ENCODE results near the gene CDX1.

CDX1 gene

DNA sequence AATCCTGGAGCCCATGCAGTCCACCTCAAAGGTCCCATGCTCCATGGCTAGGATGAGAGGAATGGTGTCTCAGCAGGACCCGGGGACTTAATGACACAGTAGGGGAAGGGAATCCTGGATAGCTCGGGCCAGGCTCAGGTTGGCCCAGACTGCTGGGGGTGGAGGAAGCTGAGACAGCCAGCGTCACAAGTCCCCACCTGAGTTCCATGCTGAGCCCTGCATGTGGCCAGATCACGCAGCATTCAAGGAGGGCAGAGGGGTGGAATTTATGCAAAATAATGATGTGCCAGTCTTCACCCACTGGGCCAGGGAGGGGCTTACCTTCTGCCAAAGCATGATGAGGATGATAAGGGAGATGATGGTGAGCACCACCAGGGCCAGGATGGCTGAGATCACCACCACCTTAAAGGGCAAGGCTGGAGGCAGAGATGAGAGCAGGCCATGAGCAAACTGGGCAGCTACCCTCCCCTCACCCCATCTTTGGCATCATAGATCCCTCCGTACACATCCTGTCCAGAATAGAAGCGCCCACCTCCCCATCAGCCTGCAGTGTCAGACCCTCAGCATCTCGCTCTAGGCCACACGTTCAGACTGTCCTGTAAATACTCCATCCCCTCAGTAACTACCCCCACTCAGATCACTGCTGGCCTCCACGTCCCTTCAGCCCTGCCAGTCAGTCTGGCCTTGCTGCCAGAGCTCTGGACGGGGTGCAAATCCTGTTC is 40.2 kb upstream of the CDX1 start:
- Mint-ChIP-seq H3K4me3 (no peak overlapping the region), H3K9me3 (no peaks in the 10 kb centered on the region), H3K4me1 (peaks cover 13% of the 10 kb centered on the region), H3K27me3 (no peaks in the 10 kb centered on the region), H3K27ac (no peak overlapping the region)
- ATAC-seq: no peak
- no peak for DNase-seq

DNA sequence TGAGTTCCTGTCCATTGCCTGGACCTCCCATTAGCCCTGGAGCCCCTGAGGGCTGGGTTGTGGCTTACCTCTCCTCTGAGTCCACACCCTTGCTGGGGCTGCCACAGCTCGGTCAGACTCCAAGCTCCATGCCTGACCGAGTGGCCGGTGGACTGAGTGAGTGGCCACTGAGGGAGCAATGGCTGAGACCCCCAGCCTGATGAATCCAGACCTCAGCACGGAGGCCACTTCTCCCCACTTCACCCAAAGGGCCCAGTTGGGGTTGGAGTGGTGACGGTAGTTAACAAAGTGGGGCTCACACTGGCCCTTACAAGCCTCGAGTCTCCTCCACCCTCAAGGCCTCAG is 39.7 kb upstream of the CDX1 start:
- ATAC-seq: no peak
- H3K4me1 Mint-ChIP-seq: peaks cover 11% of the 10 kb centered on the region

DNA sequence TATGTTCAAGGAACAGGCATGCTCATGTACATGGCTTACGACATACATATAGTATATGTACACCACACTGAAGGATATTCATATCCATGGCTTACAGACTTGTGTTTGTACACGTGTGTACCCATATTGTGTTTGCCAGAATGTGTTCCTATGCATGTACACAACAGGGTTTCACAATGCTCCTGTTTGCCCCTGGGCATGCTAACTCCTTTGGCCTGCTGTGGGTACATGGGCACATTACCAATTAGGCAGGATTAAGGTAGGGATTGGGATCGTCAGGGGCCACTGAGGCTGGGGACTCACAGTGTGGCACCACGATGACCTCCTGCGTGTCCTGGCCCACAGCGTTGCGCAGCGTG is 37.1 kb upstream of the CDX1 start:
- DNase-seq: no peak
- Mint-ChIP-seq H3K4me3 (no peak overlapping the region), H3K27ac (no peak overlapping the region), H3K27me3 (no peaks in the 10 kb centered on the region), H3K9me3 (no peaks in the 10 kb centered on the region), H3K4me1 (peaks cover 7% of the 10 kb centered on the region)
- ATAC-seq: no peak

More for the DNA sequence above, 39.7 kb upstream of the CDX1 start:
- DNase-seq: no peak
- Mint-ChIP-seq H3K9me3 (no peaks in the 10 kb centered on the region), H3K4me3 (no peak overlapping the region), H3K27ac (no peak overlapping the region), H3K27me3 (no peaks in the 10 kb centered on the region)

DNA sequence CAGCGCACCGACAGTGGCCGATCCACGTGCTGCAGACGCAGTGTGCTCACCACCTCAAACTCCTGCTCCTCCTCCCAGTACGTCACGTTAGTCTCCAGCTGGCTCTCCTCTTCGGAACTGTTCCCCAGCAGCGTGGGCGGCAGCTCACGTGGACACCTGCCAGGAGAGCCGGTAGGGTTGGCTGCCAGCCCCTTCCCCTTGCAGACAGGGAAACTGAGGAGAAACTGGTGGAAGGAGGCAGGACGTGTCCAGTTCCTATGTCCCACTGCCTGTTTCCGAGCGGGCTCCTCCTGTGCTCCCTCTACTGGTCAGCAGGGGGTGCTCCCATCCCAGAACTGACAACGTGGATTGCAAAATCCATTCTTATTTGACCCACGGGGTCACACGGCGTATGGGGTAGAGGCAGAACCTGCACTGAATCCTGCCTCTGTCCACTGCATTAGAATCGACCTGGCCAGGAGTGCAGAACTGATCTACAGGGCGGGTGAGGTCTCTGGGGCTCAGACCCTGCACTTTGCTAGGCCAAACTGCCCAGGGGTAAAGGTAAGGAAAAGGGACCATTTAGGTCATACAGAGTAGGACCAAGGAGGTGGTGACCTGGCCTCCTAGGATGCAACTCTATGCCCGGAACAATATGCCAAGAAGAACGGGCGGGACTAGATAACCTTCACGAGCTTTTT is 36.6 kb upstream of the CDX1 start:
- peak; percentile 52 to 58 for DNase-seq
- Mint-ChIP-seq H3K27me3 (no peaks in the 10 kb centered on the region), H3K4me3 (no peak overlapping the region), H3K27ac (no peak overlapping the region), H3K4me1 (peaks cover 7% of the 10 kb centered on the region), H3K9me3 (no peaks in the 10 kb centered on the region)
- peak; percentile 71 for ATAC-seq

DNA sequence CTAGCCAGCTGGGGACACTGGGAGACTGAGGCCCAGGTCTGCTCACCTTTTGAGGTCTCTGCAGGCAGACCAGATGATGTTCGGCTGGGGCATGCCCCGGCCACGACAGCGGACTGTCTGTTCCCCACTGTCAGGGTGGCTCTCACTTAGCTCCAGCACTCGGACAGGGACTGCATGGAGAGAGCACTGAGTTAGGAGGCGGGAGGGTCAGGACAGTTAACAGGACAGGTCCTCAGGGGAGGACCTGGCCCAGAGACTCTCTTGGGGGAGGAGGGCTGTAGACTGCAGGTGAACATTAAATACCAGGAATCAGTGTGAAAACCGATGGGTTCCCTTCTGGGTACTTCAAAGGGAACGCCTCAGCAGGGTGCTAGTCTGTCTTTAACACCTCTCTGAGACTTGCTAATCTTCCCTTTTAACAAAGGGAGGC is 36.1 kb upstream of the CDX1 start:
- Mint-ChIP-seq H3K4me3 (no peak overlapping the region), H3K4me1 (peaks cover 7% of the 10 kb centered on the region), H3K27me3 (no peaks in the 10 kb centered on the region), H3K9me3 (no peaks in the 10 kb centered on the region), H3K27ac (no peak overlapping the region)
- ATAC-seq (no peak), DNase-seq (no peak)

DNA sequence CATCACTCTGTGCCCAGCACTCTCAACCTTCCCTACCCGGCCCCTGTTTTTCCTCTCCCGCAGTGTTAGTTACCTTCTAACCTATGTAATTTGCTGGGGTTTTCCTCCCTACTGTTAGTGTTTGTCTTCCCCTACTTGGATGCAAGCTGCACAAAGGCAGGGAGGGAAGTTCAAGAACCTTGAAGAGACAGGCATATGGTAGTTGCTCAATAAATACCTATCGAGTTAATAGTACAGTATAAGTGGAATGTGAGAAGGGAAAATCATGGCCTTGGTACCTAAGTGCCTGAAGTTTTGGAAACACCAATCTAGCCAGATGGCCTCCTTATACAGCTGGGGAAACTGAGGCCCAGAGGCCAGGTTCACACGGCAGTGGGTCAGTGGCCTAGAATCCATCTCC is 35.1 kb upstream of the CDX1 start:
- no peak for ATAC-seq
- DNase-seq: no peak
- Mint-ChIP-seq H3K27ac (no peak overlapping the region), H3K27me3 (no peaks in the 10 kb centered on the region), H3K9me3 (no peaks in the 10 kb centered on the region), H3K4me1 (peaks cover 7% of the 10 kb centered on the region), H3K4me3 (no peak overlapping the region)

DNA sequence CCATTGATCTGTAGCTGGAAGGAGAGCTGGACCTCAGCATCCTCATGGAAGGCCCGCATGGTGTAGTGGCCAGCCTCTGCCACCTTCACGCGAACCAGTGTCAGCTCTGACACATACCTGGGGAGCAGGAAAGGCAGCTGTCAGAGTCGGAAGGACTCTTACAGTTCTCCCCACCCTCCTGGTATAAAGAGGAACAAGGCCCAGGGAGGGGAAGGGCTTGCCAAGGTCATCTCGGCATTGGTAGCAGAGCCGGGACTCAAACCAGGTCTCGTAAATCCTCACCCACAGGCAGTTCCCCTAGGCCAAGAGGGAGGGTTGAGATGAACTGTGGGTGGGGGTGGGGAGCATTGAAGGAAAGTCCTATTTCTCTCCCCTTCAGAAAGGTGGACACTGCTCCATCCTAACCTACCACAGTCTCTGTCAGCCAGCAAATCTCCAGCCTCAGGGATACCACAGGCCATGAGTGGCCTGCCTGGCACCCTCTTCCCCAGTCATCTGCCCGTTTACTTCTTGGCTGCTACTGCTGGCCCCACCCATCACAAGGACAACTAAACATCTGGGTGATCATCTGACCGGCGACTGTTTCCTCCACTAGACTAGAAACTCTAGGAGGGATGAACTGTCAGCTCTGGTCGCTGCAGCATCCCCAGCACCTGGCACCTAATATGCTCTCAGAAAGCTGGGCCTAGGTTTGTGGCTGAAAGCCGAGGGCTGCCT is 34.4 kb upstream of the CDX1 start:
- ATAC-seq (peak; percentile 7), DNase-seq (no peak)
- no peaks in the 10 kb centered on the region for H3K27me3 Mint-ChIP-seq
- H3K4me3 Mint-ChIP-seq: no peak overlapping the region
- H3K9me3 Mint-ChIP-seq: no peaks in the 10 kb centered on the region
- H3K4me1 Mint-ChIP-seq: peaks cover 7% of the 10 kb centered on the region
- H3K27ac Mint-ChIP-seq: no peak overlapping the region

DNA sequence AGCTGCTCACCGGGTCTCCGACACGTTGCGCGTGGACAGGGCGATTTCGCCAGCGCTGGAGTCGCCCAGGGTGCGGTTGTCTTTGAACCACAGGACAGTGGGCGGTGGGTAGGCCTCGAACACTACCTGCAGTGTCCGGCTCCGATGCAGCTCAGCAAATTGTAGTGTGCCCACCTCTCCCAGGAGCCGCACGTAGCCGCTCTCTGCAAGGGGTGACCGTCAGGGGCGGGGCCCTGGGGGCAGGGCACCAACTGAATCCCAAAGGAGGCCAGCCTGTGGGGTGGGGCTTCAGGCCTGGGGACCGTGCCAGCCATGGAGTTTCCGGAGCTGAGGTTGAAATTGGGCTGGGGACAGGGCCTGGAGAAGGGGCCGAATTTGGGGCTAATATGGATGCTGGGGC is 33.8 kb upstream of the CDX1 start:
- H3K4me1 Mint-ChIP-seq: peaks cover 7% of the 10 kb centered on the region
- no peaks in the 10 kb centered on the region for H3K9me3 Mint-ChIP-seq
- H3K27me3 Mint-ChIP-seq: no peaks in the 10 kb centered on the region
- H3K4me3 Mint-ChIP-seq: no peak overlapping the region
- no peak for DNase-seq
- ATAC-seq: no peak
- H3K27ac Mint-ChIP-seq: no peak overlapping the region

DNA sequence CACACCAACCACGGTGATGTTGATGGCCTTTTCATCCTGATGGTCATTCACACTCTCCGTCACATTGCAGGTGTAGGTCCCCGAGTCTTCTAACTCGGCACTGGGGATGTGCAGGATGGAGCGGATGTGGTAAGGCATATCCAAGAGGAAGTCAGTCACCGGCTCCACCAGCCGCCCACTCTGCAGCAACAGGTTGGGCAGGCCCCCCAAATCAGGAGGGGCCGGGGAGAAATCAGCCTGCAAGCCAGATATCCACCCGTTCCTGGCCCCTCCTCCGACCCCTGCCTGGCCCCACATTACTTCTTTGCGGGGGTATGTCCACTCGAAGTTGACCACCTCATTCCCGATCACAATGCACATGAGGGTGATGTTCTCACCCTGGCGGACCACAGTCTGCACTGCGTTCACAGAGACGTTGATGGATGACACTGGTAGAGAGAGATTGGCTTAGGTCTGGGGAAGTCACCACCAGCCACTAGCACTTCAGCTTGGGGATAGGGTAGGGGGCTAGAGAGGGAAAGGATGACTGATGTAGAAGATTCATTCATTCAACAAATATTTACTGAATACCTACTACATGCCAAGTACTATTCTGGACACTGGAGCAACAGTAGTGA is 32.9 kb upstream of the CDX1 start:
- Mint-ChIP-seq H3K27me3 (no peaks in the 10 kb centered on the region), H3K4me1 (peaks cover 7% of the 10 kb centered on the region), H3K4me3 (no peak overlapping the region), H3K27ac (no peak overlapping the region), H3K9me3 (no peaks in the 10 kb centered on the region)
- DNase-seq (no peak), ATAC-seq (no peak)

DNA sequence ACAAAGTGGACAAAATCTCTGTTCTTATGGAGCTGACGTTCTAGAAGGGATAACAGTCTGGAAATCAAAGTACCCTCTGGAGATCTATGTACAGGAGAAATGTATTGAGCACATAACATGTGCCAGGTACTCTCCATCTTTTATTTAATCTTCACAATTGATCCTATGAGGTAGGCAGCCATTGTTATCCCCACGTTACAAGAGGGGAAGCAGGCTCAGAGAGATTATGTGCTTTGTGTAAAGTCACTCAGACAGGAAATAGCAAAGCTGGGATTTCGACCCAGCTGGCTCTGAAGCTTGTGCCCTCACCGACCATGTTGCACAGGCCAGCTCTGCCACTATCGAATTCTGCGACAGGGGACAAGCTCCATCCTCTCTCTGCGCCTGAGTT is 32.4 kb upstream of the CDX1 start:
- no peaks in the 10 kb centered on the region for H3K9me3 Mint-ChIP-seq

DNA sequence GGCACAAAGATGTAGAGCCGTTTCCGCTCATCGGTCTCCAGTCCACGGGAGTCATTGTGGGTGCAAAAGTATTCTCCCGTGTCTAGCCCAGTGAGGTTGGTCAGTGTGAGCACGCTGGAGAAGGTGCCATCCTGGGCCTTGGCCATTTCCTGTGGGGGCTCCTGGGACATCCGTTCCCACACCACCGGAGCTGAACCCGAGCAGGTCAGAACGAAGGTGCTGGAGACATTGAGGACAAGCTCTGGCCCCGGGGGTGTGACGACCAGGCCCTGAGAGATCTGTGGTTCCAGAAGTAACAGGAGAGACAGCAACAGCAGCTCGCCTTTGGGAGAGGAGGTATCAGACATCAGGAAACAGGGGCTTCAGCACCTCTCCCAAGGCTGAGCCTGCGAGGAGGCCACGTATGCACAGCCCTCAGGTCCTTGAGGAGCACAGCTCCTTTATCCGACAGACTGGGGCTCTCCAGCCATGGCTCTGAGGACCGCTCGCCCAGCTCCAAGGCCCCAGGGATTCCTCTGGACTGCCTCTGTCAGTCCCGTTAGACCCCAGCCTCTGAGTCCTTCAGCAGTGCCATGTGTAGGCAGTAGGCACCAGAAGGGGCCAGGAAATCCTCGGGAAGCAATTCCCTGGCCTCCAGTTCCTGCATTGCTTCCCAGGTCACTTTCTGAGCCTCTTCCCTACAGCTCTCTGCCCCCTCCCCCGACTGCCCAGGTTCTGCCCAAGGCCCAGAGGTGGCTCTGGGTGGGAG is 30.8 kb upstream of the CDX1 start:
- H3K4me1 Mint-ChIP-seq: no peaks in the 10 kb centered on the region
- ATAC-seq (no peak), DNase-seq (no peak)
- H3K27ac Mint-ChIP-seq: no peak overlapping the region
- no peaks in the 10 kb centered on the region for H3K9me3 Mint-ChIP-seq
- H3K27me3 Mint-ChIP-seq: no peaks in the 10 kb centered on the region
- H3K4me3 Mint-ChIP-seq: no peak overlapping the region

More for the DNA sequence above, 32.4 kb upstream of the CDX1 start:
- no peak for ATAC-seq
- Mint-ChIP-seq H3K4me1 (peaks cover 7% of the 10 kb centered on the region), H3K27me3 (no peaks in the 10 kb centered on the region), H3K4me3 (no peak overlapping the region), H3K27ac (no peak overlapping the region)
- DNase-seq: no peak

DNA sequence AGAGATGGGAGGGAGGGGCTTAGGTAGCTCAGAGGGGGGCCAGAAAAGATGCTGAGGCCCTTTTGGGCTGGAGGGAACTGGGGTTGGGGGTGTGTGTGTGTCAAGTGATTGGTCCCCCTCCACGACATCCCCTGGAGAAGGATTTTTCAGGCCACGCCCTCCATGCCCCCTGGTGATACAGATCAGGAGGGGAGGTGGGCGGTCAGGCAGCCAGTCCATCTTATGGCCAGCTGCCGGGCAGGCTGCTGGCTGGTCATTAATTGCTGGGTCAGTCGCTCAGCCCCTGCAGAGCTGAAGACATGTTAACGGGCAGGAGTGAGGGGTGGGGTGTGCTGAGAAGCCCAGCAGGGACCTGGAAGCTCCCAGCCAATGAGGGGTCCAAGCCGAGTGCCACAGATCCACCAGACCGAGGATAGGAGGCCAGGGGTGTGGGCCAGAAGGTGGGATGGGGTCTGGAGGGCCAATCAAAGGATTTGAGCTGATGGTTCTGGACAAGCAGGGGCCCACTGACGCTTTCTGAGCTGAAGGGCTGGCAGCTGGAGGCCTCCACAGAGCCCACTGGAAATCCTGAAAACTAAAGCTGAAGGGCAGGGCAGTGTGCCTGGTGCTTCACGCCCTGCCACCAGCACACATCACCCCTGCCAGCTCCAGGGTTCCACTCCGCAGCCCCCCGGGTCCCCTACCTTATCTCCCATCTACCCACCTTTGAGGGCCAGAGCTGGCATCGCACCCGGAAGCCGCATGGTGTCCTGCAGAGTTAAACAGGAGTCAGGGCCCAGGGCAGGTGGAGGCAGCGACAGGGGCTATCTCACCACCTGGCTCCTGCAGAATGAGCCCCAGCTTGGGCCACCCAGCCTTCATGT is 30.0 kb upstream of the CDX1 start:
- DNase-seq (no peak), ATAC-seq (no peak)
- Mint-ChIP-seq H3K27me3 (no peaks in the 10 kb centered on the region), H3K4me3 (no peak overlapping the region), H3K4me1 (no peaks in the 10 kb centered on the region), H3K27ac (no peak overlapping the region), H3K9me3 (no peaks in the 10 kb centered on the region)

DNA sequence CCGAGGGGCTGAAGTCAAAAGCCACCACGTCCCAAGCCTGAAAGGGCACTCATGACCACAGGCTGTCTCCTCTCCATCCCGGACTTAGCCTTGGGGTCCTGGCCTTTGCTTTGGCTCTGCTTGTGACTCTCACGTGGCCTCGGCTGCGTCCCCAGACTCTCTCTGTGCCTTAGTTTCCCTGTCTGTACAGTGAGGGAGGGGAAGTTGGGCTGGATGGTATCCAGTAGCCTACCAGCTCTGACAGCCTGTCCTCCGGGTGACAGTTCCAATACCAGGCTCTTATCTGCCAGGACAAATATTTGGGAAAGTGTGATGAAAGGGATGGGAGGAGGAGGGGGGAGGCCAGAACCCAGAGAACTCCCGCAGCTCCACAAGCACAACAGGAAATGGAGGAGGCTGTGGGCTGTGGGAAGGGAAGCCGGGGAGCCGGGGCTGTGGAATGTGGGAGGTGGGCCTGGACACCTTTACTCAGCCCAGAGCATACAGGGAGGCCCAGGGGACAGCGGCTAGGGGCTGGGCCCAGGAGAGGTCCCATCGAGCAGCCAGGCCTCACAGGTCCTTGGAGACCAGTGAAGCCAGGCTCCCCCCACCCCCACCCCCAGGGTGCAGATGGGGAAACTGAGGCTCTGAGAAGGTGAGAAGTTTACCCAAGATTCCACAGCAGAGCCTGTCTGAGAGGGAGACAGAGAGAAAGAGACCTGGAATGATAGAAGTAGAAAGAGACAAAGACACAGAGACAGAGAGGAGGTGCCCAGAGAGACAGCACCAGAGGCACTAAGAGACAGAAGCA is 29.2 kb upstream of the CDX1 start:
- Mint-ChIP-seq H3K27ac (no peak overlapping the region), H3K4me1 (no peaks in the 10 kb centered on the region), H3K9me3 (no peaks in the 10 kb centered on the region), H3K27me3 (no peaks in the 10 kb centered on the region), H3K4me3 (no peak overlapping the region)
- no peak for ATAC-seq
- no peak for DNase-seq

DNA sequence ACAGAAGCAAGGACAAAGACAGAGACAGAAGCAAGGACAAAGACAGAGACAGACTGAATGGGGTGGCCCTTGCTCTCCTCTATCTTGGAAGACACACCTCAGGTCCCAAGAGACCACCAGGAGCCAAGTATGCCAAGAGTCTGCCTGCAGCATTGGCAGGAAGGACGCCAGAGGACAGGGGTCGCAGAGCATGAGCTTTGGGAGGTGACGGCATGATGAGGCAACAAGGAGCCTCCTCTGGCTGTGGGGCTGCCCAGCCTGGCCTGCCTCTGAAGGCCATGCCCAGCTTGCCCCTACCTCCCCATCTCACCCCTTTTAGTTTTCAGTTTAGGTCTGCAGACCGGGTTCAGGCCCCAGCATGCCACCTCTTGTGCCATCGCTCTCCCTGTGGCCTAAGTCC is 28.6 kb upstream of the CDX1 start:
- no peaks in the 10 kb centered on the region for H3K9me3 Mint-ChIP-seq
- no peaks in the 10 kb centered on the region for H3K27me3 Mint-ChIP-seq
- no peak for ATAC-seq
- no peak overlapping the region for H3K4me3 Mint-ChIP-seq
- DNase-seq: no peak
- H3K27ac Mint-ChIP-seq: no peak overlapping the region
- no peaks in the 10 kb centered on the region for H3K4me1 Mint-ChIP-seq

Measured in stimulated activated naive CD8-positive, alpha-beta T cell treated with anti-CD3 and anti-CD28 coated beads, Interleukin-15, amount 100 ng/mL, for 72 hours (primary cell).